Nephron (organoid): ENCODE results near the gene PPCDC.

ENCODE experiments used
- H3K27ac Mint-ChIP-seq, 3 experiments: 2 replicates each; pipeline ENCODE4 v1.8.0; 2020; ENCODE audit warnings: mixed read lengths in 3 of 3, mild to moderate bottlenecking in 2 of 3, moderate library complexity in 1 of 3
- H3K27me3 Mint-ChIP-seq: 2 replicates; pipeline ENCODE4 v1.8.0; 2021; ENCODE audit warnings: low read depth, mild to moderate bottlenecking, moderate library complexity, mixed read lengths
- H3K36me3 Mint-ChIP-seq: 2 replicates; pipeline ENCODE4 v1.8.0; 2020; ENCODE audit warnings: low read depth, mixed read lengths
- H3K4me1 Mint-ChIP-seq: 2 replicates; pipeline ENCODE4 v1.8.0; 2020; ENCODE audit warnings: mixed read lengths
- H3K4me3 Mint-ChIP-seq, 3 experiments: 2 replicates each; pipeline ENCODE4 v1.8.0; 2020; ENCODE audit warnings: mild to moderate bottlenecking in 3 of 3, mixed read lengths in 3 of 3, moderate library complexity in 2 of 3
- H3K9me3 Mint-ChIP-seq: 2 replicates; pipeline ENCODE4 v1.8.0; 2020; ENCODE audit warnings: mixed read lengths
- CTCF ChIP-seq, 3 experiments: fragments of 200-600 bp; sonication (generic); IDR thresholded peaks; one replicate each; pipeline ENCODE4 v1.5.0; 2021; ENCODE audit warnings: antibody characterized with exemption in 3 of 3; ENCODE audit not compliant: unreplicated experiment in 3 of 3

The PPCDC gene

GRCh38 chr15:74995182-74995778, 28.1 kb upstream of the PPCDC start, which contains the start of gene SCAMP5:
SCAMP5 (plus strand) TSS chr15:74995563; CDS start chr15:75011840, 16,277 bp downstream.
- H3K4me1 Mint-ChIP-seq = peaks cover 6% of the 10 kb centered on the region
- no peak for TF ChIP-seq CTCF (IDR thresholded peaks at IDR 0.05; ENCODE audit: unreplicated experiment in 3 of 3)
- H3K4me3 Mint-ChIP-seq = peak within 1 kb of the TSS; percentile 79 to 81 (median 79)
- H3K27ac Mint-ChIP-seq = no peak within 1 kb of the TSS
- H3K27me3 Mint-ChIP-seq = peaks cover 35% of the 10 kb centered on the region
- peaks cover 5% of the 10 kb centered on the region for H3K36me3 Mint-ChIP-seq
- H3K9me3 Mint-ChIP-seq = no peaks in the 10 kb centered on the region

- Mint-ChIP-seq H3K27ac (no peak overlapping the region), H3K9me3 (no peaks in the 10 kb centered on the region), H3K36me3 (peaks cover 5% of the 10 kb centered on the region), H3K4me3 (peak overlapping the region; percentile 76 to 81 (median 79)), H3K4me1 (peaks cover 6% of the 10 kb centered on the region), H3K27me3 (peaks cover 35% of the 10 kb centered on the region)
- no peak for TF ChIP-seq CTCF (IDR thresholded peaks at IDR 0.05; ENCODE audit: unreplicated experiment in 3 of 3)
These were observed 27.3 kb upstream of the PPCDC start for GRCh38 chr15:74995779-74996765.

GRCh38 chr15:74997141-74997540, 26.2 kb upstream of the PPCDC start:
- Mint-ChIP-seq H3K27me3 (peaks cover 27% of the 10 kb centered on the region), H3K27ac (no peak overlapping the region), H3K4me3 (peak overlapping the region; percentile 76 to 81 (median 76)), H3K9me3 (no peaks in the 10 kb centered on the region), H3K4me1 (peaks cover 6% of the 10 kb centered on the region), H3K36me3 (peaks cover 5% of the 10 kb centered on the region)
- TF ChIP-seq CTCF (IDR thresholded peaks at IDR 0.05; ENCODE audit: unreplicated experiment in 3 of 3) = no peak

- TF ChIP-seq CTCF (IDR thresholded peaks at IDR 0.05; ENCODE audit: unreplicated experiment in 3 of 3) = no peak
- no peaks in the 10 kb centered on the region for H3K9me3 Mint-ChIP-seq
- peaks cover 27% of the 10 kb centered on the region for H3K27me3 Mint-ChIP-seq
- peak overlapping the region in 2 of 3 experiments; percentile 22 to 33 for H3K4me3 Mint-ChIP-seq
- H3K4me1 Mint-ChIP-seq = peaks cover 6% of the 10 kb centered on the region
- no peak overlapping the region for H3K27ac Mint-ChIP-seq
- peaks cover 5% of the 10 kb centered on the region for H3K36me3 Mint-ChIP-seq
These were observed 25.8 kb upstream of the PPCDC start for GRCh38 chr15:74997543-74997942.

GRCh38 chr15:75001310-75001709, 22.1 kb upstream of the PPCDC start:
- no peak for TF ChIP-seq CTCF (IDR thresholded peaks at IDR 0.05; ENCODE audit: unreplicated experiment in 3 of 3)
- Mint-ChIP-seq H3K27ac (no peak overlapping the region), H3K4me3 (no peak overlapping the region), H3K36me3 (peaks cover 13% of the 10 kb centered on the region), H3K9me3 (no peaks in the 10 kb centered on the region), H3K27me3 (peaks cover 19% of the 10 kb centered on the region), H3K4me1 (peaks cover 4% of the 10 kb centered on the region)
